T-cell (primary cell): ENCODE data around the gene GTSE1. TPM values are rescaled to one million over a fixed set of nuclear protein-coding genes. Genes with fewer than 3 reads are reported as not detected.

Experiments
- ATAC-seq, 4 experiments: fragments of 200-7000 bp in 3 of 4; fragments of 150-1000 bp in 1 of 4; cut with Tn5 transposase; replicated peaks in 1 of 4; 1 replicate in 3 of 4; 2 replicates in 1 of 4; pipeline ENCODE4 v1.10.0; 2021; ENCODE audit warnings: moderate library complexity in 3 of 4, mild to moderate bottlenecking in 2 of 4, moderate number of reproducible peaks in 1 of 4
- CTCF ChIA-PET, 2 donors: fragments of 300-600 bp; sonication (Branson Sonifier 250); formaldehyde crosslinking; loops; one replicate each; lab custom pipeline; 2022; ENCODE audit warnings: antibody characterized with exemption in 2 of 2; lab: Charles Lee
- POLR2A ChIA-PET, 2 donors: fragments of 300-600 bp; sonication (Branson Sonifier 250); formaldehyde crosslinking; loops; one replicate each; lab custom pipeline; 2022; ENCODE audit warnings: antibody characterized with exemption in 2 of 2; lab: Charles Lee
- DNase-seq, 35 experiments: peaks; one replicate each; pipeline versions ENCODE4 v3.0.0 to v3.0.0-alpha.2; 2013 to 2023
- H3K27ac ChIP-seq: one replicate; pipeline ENCODE4 v1.5.1; 2013; ENCODE audit warnings: low read length
- H3K27me3 ChIP-seq, 2 experiments: replicated peaks in 1 of 2; 1 replicate in 1 of 2; 2 replicates in 1 of 2; pipeline versions ENCODE4 v1.6.1 to v1.7.0; 2013; ENCODE audit warnings: low read length in 1 of 2, mixed read lengths in 1 of 2; ENCODE audit not compliant: control insufficient read depth in 2 of 2, insufficient read depth in 2 of 2; ENCODE audit errors: extremely low read depth in 1 of 2
- H3K36me3 ChIP-seq, 2 donors: 1 replicate in 1 of 2; 2 replicates in 1 of 2; pipeline versions ENCODE4 v1.6.1 to v1.7.0; 2013; ENCODE audit warnings: low read length in 1 of 2; ENCODE audit not compliant: control insufficient read depth in 2 of 2, insufficient read depth in 1 of 2; ENCODE audit errors: extremely low read depth in 1 of 2
- H3K4me1 ChIP-seq, 2 experiments: 1 replicate in 1 of 2; 2 replicates in 1 of 2; pipeline versions ENCODE4 v1.6.1 to v1.7.0; 2013; ENCODE audit warnings: low read length in 2 of 2, mixed read lengths in 1 of 2; ENCODE audit not compliant: insufficient read depth in 2 of 2, control insufficient read depth in 1 of 2; ENCODE audit errors: extremely low read depth in 1 of 2
- H3K4me3 ChIP-seq, 2 donors: 1 replicate in 1 of 2; 2 replicates in 1 of 2; pipeline versions ENCODE4 v1.5.1 to v1.7.0; 2013; ENCODE audit warnings: mild to moderate bottlenecking in 2 of 2, low read length in 1 of 2, moderate library complexity in 1 of 2; ENCODE audit not compliant: control insufficient read depth in 1 of 2; ENCODE audit errors: extremely low read depth in 1 of 2
- H3K9me3 ChIP-seq: 2 replicates; pipeline ENCODE4 v1.7.0; 2013
- H3K27ac Mint-ChIP-seq, 2 donors: one replicate each; pipeline ENCODE4 v1.8.0; 2020 to 2021; ENCODE audit warnings: mild to moderate bottlenecking in 2 of 2, mixed read lengths in 2 of 2
- H3K27me3 Mint-ChIP-seq, 2 donors: one replicate each; pipeline ENCODE4 v1.8.0; 2021 to 2022; ENCODE audit warnings: mixed read lengths in 2 of 2
- H3K36me3 Mint-ChIP-seq: one replicate; pipeline ENCODE4 v1.8.0; 2021; ENCODE audit warnings: mixed read lengths
- H3K4me1 Mint-ChIP-seq, 3 donors: one replicate each; pipeline ENCODE4 v1.8.0; 2020 to 2022; ENCODE audit warnings: mixed read lengths in 3 of 3, mild to moderate bottlenecking in 1 of 3
- H3K4me3 Mint-ChIP-seq, 3 donors: one replicate each; pipeline ENCODE4 v1.8.0; 2020 to 2022; ENCODE audit warnings: mild to moderate bottlenecking in 3 of 3, mixed read lengths in 3 of 3, moderate library complexity in 3 of 3
- H3K9me3 Mint-ChIP-seq, 3 donors: one replicate each; pipeline ENCODE4 v1.8.0; 2020 to 2022; ENCODE audit warnings: mixed read lengths in 3 of 3
- WGBS: methylation state at CpG from one replicate; pipeline ENCODE4 v1.1.5; 2013; ENCODE audit warnings: missing lambda C conversion rate; ENCODE audit not compliant: insufficient coverage; 5-methylcytosine and 5-hydroxymethylcytosine counted together
- total RNA-seq, 35 experiments: library from RNA in 6 of 35; stranded (reverse) in 6 of 35; fragments of 120-200 nt in 1 of 35; gene quantifications; one replicate each; pipeline versions ENCODE4 v1.2.1 to v1.2.4 and lab custom pipeline; 2013 to 2026

The GTSE1 gene
- total RNA-seq, 5 donors from 2014 or later (not counting 1 experiment from before 2014, with no cell fraction given) = 0.44 to 1.3 (median 0.61) TPM

GRCh38 chr22:46273432-46274148 lies 23.1 kb upstream of the GTSE1 start:
- Histone ChIP-seq H3K9me3 (no peaks in the 10 kb centered on the region), H3K36me3 (peaks cover 0 to 28% of the 10 kb centered on the region in 2 donors)
- no peak overlapping the region for H3K27ac Mint-ChIP-seq

DNA sequence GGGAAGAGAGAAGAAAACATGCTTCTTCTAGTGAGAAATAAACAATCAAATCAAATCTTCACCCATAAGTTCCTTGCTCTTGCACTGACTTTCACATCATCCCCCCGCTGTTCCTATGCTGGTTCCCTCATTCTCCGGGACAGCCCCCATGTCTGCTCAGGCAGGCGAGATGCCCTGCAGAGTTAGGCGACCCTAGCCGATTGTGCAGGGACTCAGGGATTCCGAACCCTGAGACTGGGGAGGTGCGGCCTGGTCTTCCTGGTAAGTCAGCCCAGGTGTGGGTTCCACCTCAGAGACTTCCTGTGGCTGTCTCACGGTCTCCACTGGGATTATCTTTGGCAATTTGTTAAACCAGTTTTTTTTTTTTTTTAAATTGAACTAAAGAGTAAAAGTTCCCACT lies 22.3 kb upstream of the GTSE1 start:
- H3K9me3 Mint-ChIP-seq = no peaks in the 10 kb centered on the region
- no peak overlapping the region for H3K27ac ChIP-seq
- CTCF ChIA-PET = no interaction called here
- no peak overlapping the region for H3K27ac Mint-ChIP-seq
- peaks cover 0 to 39% of the 10 kb centered on the region in 2 experiments for H3K4me1 ChIP-seq
- H3K27me3 Mint-ChIP-seq = no peaks in the 10 kb centered on the region
- POLR2A ChIA-PET = no interaction called here
- no peak for DNase-seq
- H3K36me3 ChIP-seq = peaks cover 0 to 35% of the 10 kb centered on the region in 2 donors
- peaks cover 5 to 16% (median 9%) of the 10 kb centered on the region in 3 donors for H3K4me1 Mint-ChIP-seq
- no peaks in the 10 kb centered on the region for H3K27me3 ChIP-seq
- peaks cover 29% of the 10 kb centered on the region for H3K36me3 Mint-ChIP-seq
- ATAC-seq = no peak
- no peak overlapping the region for H3K4me3 Mint-ChIP-seq
- 98% methylated on average over 7 of the region's 8 CpGs for WGBS
- H3K9me3 ChIP-seq = no peaks in the 10 kb centered on the region
- no peak overlapping the region for H3K4me3 ChIP-seq

More at GRCh38 chr22:46273432-46274148, 23.1 kb upstream of the GTSE1 start:
- Histone ChIP-seq H3K27me3 (no peaks in the 10 kb centered on the region), H3K4me3 (no peak overlapping the region), H3K4me1 (peaks cover 0 to 39% of the 10 kb centered on the region in 2 experiments), H3K27ac (no peak overlapping the region)
- CTCF ChIA-PET = no interaction called here
- Mint-ChIP-seq H3K36me3 (peaks cover 26% of the 10 kb centered on the region), H3K9me3 (no peaks in the 10 kb centered on the region), H3K4me3 (no peak overlapping the region), H3K27me3 (no peaks in the 10 kb centered on the region), H3K4me1 (peaks cover 5 to 16% (median 10%) of the 10 kb centered on the region in 3 donors)
- POLR2A ChIA-PET = no interaction called here
- DNase-seq = no peak
- no peak for ATAC-seq
- 98% methylated on average over 9 of the region's 12 CpGs for WGBS

- H3K4me1 Mint-ChIP-seq = peaks cover 0 to 13% (median 2%) of the 10 kb centered on the region in 3 donors
- no peak overlapping the region for H3K27ac Mint-ChIP-seq
- DNase-seq = no peak
- POLR2A ChIA-PET = no interaction called here
- H3K36me3 ChIP-seq = peaks cover 0 to 38% of the 10 kb centered on the region in 2 donors
- no peaks in the 10 kb centered on the region for H3K9me3 Mint-ChIP-seq
- no peak overlapping the region for H3K4me3 Mint-ChIP-seq
- no peak for ATAC-seq
- peaks cover 0 to 43% of the 10 kb centered on the region in 2 experiments for H3K4me1 ChIP-seq
- H3K27ac ChIP-seq = no peak overlapping the region
- H3K36me3 Mint-ChIP-seq = peaks cover 29% of the 10 kb centered on the region
- no peaks in the 10 kb centered on the region for H3K27me3 Mint-ChIP-seq
- no peaks in the 10 kb centered on the region for H3K27me3 ChIP-seq
- CTCF ChIA-PET = no interaction called here
- H3K4me3 ChIP-seq = no peak overlapping the region
- 100% methylated on average over 1 of the region's 3 CpGs for WGBS
- H3K9me3 ChIP-seq = no peaks in the 10 kb centered on the region
Observed at GRCh38 chr22:46275455-46276122, 21.1 kb upstream of the GTSE1 start.

DNA sequence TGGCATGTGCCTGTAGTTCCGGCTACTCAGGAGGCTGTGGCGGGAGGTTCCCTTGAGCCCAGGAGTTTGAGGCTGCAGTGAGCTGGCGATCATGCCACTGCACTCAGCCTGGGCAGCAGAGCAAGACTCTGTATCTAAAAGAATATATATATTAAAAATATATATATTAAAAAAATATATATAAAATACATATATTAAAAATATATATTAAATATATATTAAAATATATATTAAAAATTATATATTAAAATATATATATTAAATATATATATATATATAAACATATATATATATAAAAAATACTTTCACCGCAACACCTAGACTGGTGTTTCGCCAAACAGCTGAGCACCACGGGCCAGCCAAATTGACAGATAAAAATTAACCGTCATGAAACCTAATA lies 20.1 kb upstream of the GTSE1 start:
- ATAC-seq (no peak), DNase-seq (no peak)
- Mint-ChIP-seq H3K9me3 (no peaks in the 10 kb centered on the region), H3K27me3 (no peaks in the 10 kb centered on the region), H3K27ac (no peak overlapping the region), H3K4me3 (no peak overlapping the region), H3K36me3 (peaks cover 32% of the 10 kb centered on the region), H3K4me1 (peaks cover 0 to 16% (median 5%) of the 10 kb centered on the region in 3 donors)
- Histone ChIP-seq H3K9me3 (no peaks in the 10 kb centered on the region), H3K27me3 (no peaks in the 10 kb centered on the region), H3K27ac (no peak overlapping the region), H3K4me1 (peaks cover 0 to 53% of the 10 kb centered on the region in 2 experiments), H3K36me3 (peaks cover 0 to 38% of the 10 kb centered on the region in 2 donors), H3K4me3 (no peak overlapping the region)
- ChIA-PET POLR2A (interaction anchor here in 1 of 2 donors (0.6 kb wide), 1 partner anchor 15 kb away, joined by 3 read pairs; no protein-coding TSS in a partner anchor), CTCF (no interaction called here)
- WGBS = no CpG with 5 or more reads among the region's 7 CpGs

GRCh38 chr22:46278656-46279645 lies 17.7 kb upstream of the GTSE1 start:
- CTCF ChIA-PET = no interaction called here

More at GRCh38 chr22:46278656-46279645, 17.7 kb upstream of the GTSE1 start:
- Mint-ChIP-seq H3K27ac (no peak overlapping the region), H3K27me3 (no peaks in the 10 kb centered on the region), H3K36me3 (peaks cover 39% of the 10 kb centered on the region), H3K4me3 (no peak overlapping the region), H3K9me3 (no peaks in the 10 kb centered on the region), H3K4me1 (peaks cover 0 to 16% (median 5%) of the 10 kb centered on the region in 3 donors)
- ATAC-seq (no peak), DNase-seq (no peak)
- no peaks in the 10 kb centered on the region for H3K27me3 ChIP-seq
- WGBS = 93% methylated on average over 20 of the region's 22 CpGs
- H3K36me3 ChIP-seq = peaks cover 0 to 33% of the 10 kb centered on the region in 2 donors
- no peak overlapping the region for H3K4me3 ChIP-seq
- H3K9me3 ChIP-seq = no peaks in the 10 kb centered on the region
- H3K4me1 ChIP-seq = peaks cover 0 to 71% of the 10 kb centered on the region in 2 experiments
- POLR2A ChIA-PET = no interaction called here
- H3K27ac ChIP-seq = no peak overlapping the region
